Bone marrow (tissue), 2 donors: ENCODE data around the gene APOBEC3C.
"Not testable (repeated sequence)": the region's sequence is repeated elsewhere in the genome, so short reads cannot be mapped to it uniquely, and the experiment has no call there.

Experiments
- DNase-seq, 2 donors: peaks; one replicate each; lab custom pipeline; 2025; lab: John Stamatoyannopoulos, UW

APOBEC3C gene

DNA sequence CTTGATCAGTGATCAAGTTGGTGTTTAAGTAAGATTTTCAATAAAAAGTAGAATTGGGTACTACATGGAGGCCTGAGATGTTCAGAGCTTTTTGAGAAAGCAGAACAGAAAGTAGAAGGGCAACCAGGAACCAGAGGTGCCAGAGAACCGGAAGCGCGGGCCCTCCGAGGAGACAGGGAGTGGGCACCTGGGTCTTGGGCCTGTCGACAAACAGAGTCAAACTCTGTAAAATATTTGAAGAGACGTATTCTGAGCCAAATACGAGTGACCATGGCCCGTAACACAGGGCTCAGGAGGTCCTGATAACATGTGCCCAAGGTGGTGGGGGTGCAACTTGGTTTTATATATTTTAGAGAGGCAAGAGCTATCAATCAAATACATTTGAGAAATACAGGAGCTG, 49.8 kb downstream of the APOBEC3C start:
- not testable (repeated sequence) for DNase-seq

DNA sequence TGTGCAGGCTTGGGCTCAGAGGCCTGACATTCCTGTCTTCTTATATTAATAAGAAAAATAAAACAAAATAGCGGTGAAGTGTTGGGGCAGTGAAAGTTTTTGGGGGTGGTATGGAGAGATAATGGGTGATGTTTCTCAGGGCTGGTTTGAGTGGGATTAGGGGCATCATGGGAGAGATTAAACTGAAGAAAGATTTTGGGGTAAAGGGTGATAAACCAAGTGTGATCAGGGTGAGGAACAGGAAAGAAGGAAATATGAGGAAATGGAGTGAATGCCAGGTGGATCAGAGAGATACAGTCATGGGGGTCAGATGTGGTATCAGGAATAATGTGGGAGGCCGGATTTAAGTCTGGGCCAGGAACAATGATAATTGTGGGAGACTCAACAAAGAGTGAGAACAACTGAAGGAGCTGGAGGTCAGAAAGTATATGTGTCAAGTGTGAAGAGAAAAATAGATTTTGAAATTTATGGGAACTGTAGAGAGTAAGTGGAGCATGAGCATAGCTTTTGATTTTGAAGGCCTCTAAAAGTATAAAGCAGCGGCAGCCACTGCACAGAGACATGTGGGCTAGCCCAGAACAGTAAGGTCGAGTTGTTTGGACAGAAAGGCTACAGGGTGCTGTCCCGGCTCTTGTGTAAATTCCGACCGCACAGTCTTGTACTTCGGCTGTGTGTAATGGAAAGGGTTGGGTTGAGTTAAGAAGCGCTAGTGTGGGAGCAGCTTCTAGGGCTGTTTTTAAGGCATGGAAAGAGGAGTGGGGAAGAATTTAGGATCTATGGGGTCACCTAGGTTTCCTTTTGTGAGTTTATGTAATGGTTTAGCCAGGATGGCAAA, 52.6 kb downstream of the APOBEC3C start:
- not testable (repeated sequence) for DNase-seq

DNA sequence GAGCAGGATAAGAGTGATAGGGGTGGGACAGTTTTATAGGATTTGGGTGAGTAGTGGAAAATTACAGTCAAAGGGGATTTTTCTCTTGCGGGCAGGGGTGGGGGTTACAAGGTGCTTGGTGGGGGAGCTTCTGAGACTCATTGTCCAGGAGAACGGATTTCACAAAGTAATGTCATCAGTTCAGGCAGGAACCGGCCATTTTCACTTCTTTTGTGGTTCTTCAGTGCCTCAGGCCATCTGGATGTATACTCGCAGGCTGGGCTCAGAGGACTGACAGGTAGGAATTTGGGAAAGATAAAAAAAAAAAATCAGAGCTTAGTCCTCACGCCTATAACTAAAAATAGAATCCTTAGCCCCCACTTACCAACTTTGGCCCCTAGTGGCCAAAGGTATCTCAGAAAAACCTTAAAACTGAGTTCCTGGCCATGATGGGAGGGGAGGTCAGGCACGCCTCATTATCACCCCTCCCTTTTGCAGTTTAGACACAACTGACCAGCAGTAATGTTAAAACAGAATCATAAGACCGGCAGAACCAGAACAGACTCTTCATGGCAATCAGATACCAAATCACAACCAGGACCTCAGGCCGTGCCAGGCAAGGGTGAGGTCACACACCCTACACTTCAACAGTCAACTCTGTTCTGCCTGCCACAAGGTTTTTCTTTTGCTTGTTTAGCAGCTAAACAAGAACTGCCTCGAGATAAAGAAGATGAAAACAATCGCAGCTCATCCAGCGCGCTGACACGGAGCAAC, 54.2 kb downstream of the APOBEC3C start:
- no peak for DNase-seq
